HG03442 (cell line): Measurements from ENCODE around the gene GSTA3.
"Not testable (repeated sequence)": the region's sequence is repeated elsewhere in the genome, so short reads cannot be mapped to it uniquely, and the experiment has no call there.

Experiments
- ATAC-seq: cut with Tn5 transposase; IDR thresholded peaks from one replicate; pipeline ENCODE4 v1.9.1; 2021; ENCODE audit warnings: mild to moderate bottlenecking, moderate library complexity; ENCODE audit not compliant: unreplicated experiment

The GSTA3 gene

GRCh38 chr6:52909531-52909930, at the start of gene GSTA3:
GSTA3 (minus strand) TSS chr6:52909698; CDS start chr6:52905834, 3,864 bp downstream.
- ATAC-seq: no peak

- no peak for ATAC-seq
Observed at GRCh38 chr6:52958546-52959255, 49.2 kb upstream of the GSTA3 start.

GRCh38 chr6:52955871-52956270, 46.4 kb upstream of the GSTA3 start:
- no peak for ATAC-seq

GRCh38 chr6:52953911-52954839, 44.7 kb upstream of the GSTA3 start:
- ATAC-seq: peak; percentile 57

- no peak for ATAC-seq
Observed at GRCh38 chr6:52946306-52946705, 36.8 kb upstream of the GSTA3 start.

- not testable (repeated sequence) for ATAC-seq
Observed at GRCh38 chr6:52942821-52943220, 33.3 kb upstream of the GSTA3 start.

- no peak for ATAC-seq
Observed at GRCh38 chr6:52942221-52942620, 32.7 kb upstream of the GSTA3 start.

GRCh38 chr6:52937908-52938307, 28.4 kb upstream of the GSTA3 start:
- no peak for ATAC-seq

GRCh38 chr6:52933778-52934177, 24.3 kb upstream of the GSTA3 start:
- ATAC-seq: no peak

- ATAC-seq: no peak
Observed at GRCh38 chr6:52931351-52931750, 21.9 kb upstream of the GSTA3 start.

- ATAC-seq: no peak
Observed at GRCh38 chr6:52929321-52930164, 20.0 kb upstream of the GSTA3 start.

- no peak for ATAC-seq
Observed at GRCh38 chr6:52927451-52927850, 18.0 kb upstream of the GSTA3 start.

GRCh38 chr6:52925919-52926792, 16.7 kb upstream of the GSTA3 start:
- ATAC-seq: no peak

- no peak for ATAC-seq
Observed at GRCh38 chr6:52925042-52925441, 15.5 kb upstream of the GSTA3 start.

GRCh38 chr6:52923689-52924088, 14.2 kb upstream of the GSTA3 start:
- not testable (repeated sequence) for ATAC-seq

- ATAC-seq: no peak
Observed at GRCh38 chr6:52922161-52922560, 12.7 kb upstream of the GSTA3 start.

GRCh38 chr6:52921743-52922142, 12.2 kb upstream of the GSTA3 start:
- ATAC-seq: no peak

GRCh38 chr6:52919511-52919910, 10.0 kb upstream of the GSTA3 start:
- ATAC-seq: not testable (repeated sequence)

GRCh38 chr6:52918771-52919170, 9.3 kb upstream of the GSTA3 start:
- ATAC-seq: not testable (repeated sequence)
